ENCODE measurements around the gene SIM2. TPM values are rescaled to one million over a fixed set of nuclear protein-coding genes. Genes with fewer than 3 reads are reported as not detected.
A peak's percentile ranks its signal among the peaks of the same experiment; 100 is the strongest.

The SIM2 gene
- total RNA-seq, 1 donor: not detected

GRCh38 chr21:36762642-36763041, 63.7 kb downstream of the SIM2 start:
- no peak for TF ChIP-seq CTCF (IDR thresholded peaks at IDR 0.05; ENCODE audit: insufficient read depth, low read depth, low read length)
- H3K4me3 ChIP-seq (ENCODE audit: low read depth, low read length): no peak overlapping the region
- DNase-seq (ENCODE audit: low read depth): no peak

DNA sequence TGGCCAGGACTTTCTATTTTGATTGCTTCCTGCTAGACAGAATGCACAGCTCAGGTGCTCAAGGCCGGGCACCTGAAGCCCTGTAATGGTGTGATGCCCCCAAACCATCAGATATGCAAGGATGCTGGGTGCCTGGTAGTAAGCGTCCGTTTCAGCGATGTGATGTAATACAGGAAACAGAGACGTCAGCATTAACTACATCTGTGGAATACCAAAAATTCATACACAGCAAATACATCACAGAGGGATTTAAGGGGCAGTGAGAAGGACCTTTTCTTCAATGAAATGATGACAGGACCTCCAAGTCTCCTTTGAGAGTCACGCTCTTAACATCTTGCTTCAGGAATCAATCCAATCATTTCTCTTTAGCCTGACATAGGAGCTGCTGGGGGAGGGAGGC, 64.4 kb downstream of the SIM2 start:
- TF ChIP-seq CTCF (IDR thresholded peaks at IDR 0.05; ENCODE audit: insufficient read depth, low read depth, low read length): no peak
- no peak for DNase-seq (ENCODE audit: low read depth)
- no peak overlapping the region for H3K4me3 ChIP-seq (ENCODE audit: low read depth, low read length)

DNA sequence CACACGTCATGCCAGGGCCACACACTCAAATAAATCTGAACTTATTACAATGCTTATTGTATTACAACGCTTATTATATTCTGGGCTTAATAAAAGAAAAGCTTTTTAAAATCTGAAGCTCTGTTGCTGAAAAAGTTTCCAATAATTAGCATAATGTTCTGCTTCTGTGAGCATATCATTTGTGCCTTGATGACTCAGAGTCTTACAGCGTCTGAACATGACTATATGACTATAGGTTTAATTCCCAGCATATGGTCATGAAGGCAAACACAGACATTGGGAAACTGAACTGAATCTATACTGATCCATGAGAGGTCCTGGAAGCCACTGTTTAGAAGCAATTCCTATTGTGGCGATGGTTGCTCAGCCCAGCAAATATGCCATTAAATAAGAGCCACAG, 66.3 kb downstream of the SIM2 start:
- TF ChIP-seq CTCF (IDR thresholded peaks at IDR 0.05; ENCODE audit: insufficient read depth, low read depth, low read length): no peak
- DNase-seq (ENCODE audit: low read depth): no peak
- no peak overlapping the region for H3K4me3 ChIP-seq (ENCODE audit: low read depth, low read length)

DNA sequence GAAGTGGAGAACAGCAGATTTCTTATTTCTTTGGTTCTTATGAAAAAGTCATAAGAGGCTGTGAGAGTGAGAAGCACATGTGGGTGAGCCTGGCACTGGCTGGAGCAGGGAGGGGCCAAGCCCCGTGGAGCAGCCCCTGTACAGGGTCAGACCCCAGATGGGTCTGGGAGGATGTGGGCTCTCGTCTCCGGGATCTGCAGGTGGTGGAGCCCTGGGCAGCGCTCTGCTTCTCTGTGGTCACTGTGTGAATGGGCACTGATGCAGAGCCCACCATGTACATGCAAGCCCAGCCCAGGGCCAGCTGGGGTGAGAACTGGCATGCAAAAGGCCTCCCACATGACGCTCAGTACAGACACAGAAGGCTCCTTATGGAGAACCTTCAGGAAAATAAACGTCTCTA, 67.6 kb downstream of the SIM2 start:
- no peak for DNase-seq (ENCODE audit: low read depth)
- no peak overlapping the region for H3K4me3 ChIP-seq (ENCODE audit: low read depth, low read length)
- TF ChIP-seq CTCF (IDR thresholded peaks at IDR 0.05; ENCODE audit: insufficient read depth, low read depth, low read length): no peak

- TF ChIP-seq CTCF (IDR thresholded peaks at IDR 0.05; ENCODE audit: insufficient read depth, low read depth, low read length): no peak
- H3K4me3 ChIP-seq (ENCODE audit: low read depth, low read length): no peak overlapping the region
- no peak for DNase-seq (ENCODE audit: low read depth)
Measured at GRCh38 chr21:36767096-36767495, 68.2 kb downstream of the SIM2 start.

DNA sequence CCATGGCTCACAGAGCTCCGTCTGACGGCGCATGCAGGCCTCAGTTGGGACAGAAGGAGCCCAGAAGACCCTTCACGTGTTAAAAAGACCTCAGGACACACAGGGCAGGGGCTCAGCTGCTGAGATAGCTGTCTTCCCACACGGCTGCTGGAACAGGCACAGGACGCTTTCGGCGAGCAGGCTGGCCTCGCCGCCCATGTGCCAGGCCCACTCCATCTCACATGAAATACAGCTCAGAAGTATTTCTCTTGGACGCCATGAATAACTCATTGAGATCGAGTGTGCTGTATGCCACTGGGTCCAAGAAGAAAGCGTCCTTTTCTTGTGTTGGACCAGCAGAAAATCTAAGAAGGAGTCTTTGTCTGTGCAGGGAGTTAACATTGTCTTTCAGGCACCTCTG, 69.6 kb downstream of the SIM2 start:
- H3K4me3 ChIP-seq (ENCODE audit: low read depth, low read length): no peak overlapping the region
- TF ChIP-seq CTCF (IDR thresholded peaks at IDR 0.05; ENCODE audit: insufficient read depth, low read depth, low read length): no peak
- no peak for DNase-seq (ENCODE audit: low read depth)

- H3K4me3 ChIP-seq (ENCODE audit: low read depth, low read length): no peak overlapping the region
- peak; percentile 50 for DNase-seq (ENCODE audit: low read depth)
- TF ChIP-seq CTCF (IDR thresholded peaks at IDR 0.05; ENCODE audit: insufficient read depth, low read depth, low read length): no peak
Measured at GRCh38 chr21:36769051-36769839, 70.3 kb downstream of the SIM2 start.

All from fibroblast of villous mesenchyme (primary cell).